ENCODE results near the gene TPPP2. TPM values are rescaled to one million over a fixed set of nuclear protein-coding genes. Genes with fewer than 3 reads are reported as not detected.
A peak's percentile ranks its signal among the peaks of the same experiment; 100 is the strongest.

The TPPP2 gene
- total and polyA plus RNA-seq, 2 of the 4 experiments (the other 2 are of a cell fraction), result not detected

DNA sequence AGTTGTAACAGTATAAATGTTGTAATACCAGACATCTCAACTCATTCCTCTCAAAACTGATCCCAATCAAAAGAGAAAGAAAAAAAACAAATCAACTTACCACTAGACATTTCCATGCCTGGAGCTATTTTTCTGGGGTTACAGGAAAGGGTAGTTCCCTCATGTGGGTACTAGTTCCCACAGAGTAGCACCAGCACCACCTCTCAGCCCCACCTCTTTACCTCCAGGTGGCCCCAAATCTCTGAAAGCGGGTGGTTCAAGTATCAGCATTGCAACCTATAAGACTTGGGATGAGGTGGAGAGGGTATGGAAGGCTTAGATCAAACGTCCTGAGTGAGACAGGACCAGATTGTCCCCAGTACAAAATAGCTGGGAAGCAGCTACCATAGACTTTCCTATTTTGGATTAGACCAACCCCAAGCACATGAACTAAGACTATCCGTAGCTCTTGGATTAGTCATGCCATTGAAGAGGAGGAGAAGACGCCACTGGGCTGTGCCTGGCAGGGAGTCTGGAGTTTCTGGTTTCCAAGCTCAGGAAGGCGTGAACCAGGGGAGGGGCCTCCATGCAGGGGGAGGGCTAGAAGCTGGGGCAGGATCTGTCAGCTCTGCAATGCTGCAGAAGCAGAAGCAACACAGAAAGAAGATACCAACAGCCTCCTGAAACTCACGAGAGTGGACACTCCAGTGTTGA is 31.2 kb upstream of the TPPP2 start, which contains the start of gene SLC39A2:
Gene SLC39A2, plus strand, starts transcription at position 620 of the 693 bp plus-strand sequence. CDS start 154 bp downstream, outside the sequence.
- Histone ChIP-seq H2AK5ac (ENCODE audit: low read depth, low read length) (no peak within 1 kb of the TSS), H3K9me3 (ENCODE audit: control insufficient read depth, insufficient read depth, low read length) (no peaks in the 10 kb centered on the region), H4K20me1 (ENCODE audit: insufficient read depth, low read length) (no peaks in the 10 kb centered on the region), H2BK20ac (ENCODE audit: low read depth, low read length) (no peak within 1 kb of the TSS), H3K4me3 (ENCODE audit: insufficient read depth, low read depth, low read length) (no peak within 1 kb of the TSS), H3K36me3 (ENCODE audit: control insufficient read depth, insufficient read depth, low read length) (peaks cover 22% of the 10 kb centered on the region), H2BK5ac (ENCODE audit: low read depth, low read length, poor library complexity, severe bottlenecking) (no peak within 1 kb of the TSS), H3K9ac (ENCODE audit: low read depth, low read length) (no peak within 1 kb of the TSS), H2BK120ac (ENCODE audit: low read depth, low read length) (no peak within 1 kb of the TSS), H3K9me1 (ENCODE audit: insufficient read depth, low read length) (no peaks in the 10 kb centered on the region), H3K27me3 (ENCODE audit: control insufficient read depth, insufficient read depth, low read length) (peaks cover 2% of the 10 kb centered on the region), H3K4me1 (ENCODE audit: control insufficient read depth, insufficient read depth, low read length) (peaks cover 3% of the 10 kb centered on the region), H3K27ac (ENCODE audit: insufficient read depth, low read length) (no peak within 1 kb of the TSS), H3K18ac (ENCODE audit: low read depth, low read length) (no peak within 1 kb of the TSS), H4K91ac (ENCODE audit: insufficient read depth, low read depth, low read length) (no peak within 1 kb of the TSS), H3K79me1 (ENCODE audit: low read depth in 1 of 2, low read length in 2 of 2) (no peaks in the 10 kb centered on the region), H3K4ac (ENCODE audit: low read depth, low read length) (no peak within 1 kb of the TSS), H2BK15ac (ENCODE audit: low read depth, low read length) (no peak within 1 kb of the TSS), H2AK9ac (replicated peaks; ENCODE audit: low read depth, low read length, poor library complexity) (no peak within 1 kb of the TSS), H3K56ac (ENCODE audit: extremely low read depth, insufficient read depth, low read length) (no peak within 1 kb of the TSS), H3K14ac (replicated peaks; ENCODE audit: low read depth, low read length) (no peak within 1 kb of the TSS), H4K5ac (ENCODE audit: low read depth, low read length) (no peak within 1 kb of the TSS), H3K23ac (ENCODE audit: low read depth, low read length) (no peak within 1 kb of the TSS), H3K4me2 (ENCODE audit: low read depth, low read length) (no peak within 1 kb of the TSS), H2AFZ (replicated peaks; ENCODE audit: low read length, poor library complexity) (peak within 1 kb of the TSS; percentile 73), H4K8ac (ENCODE audit: low read depth in 2 of 2, low read length in 2 of 2) (no peak within 1 kb of the TSS)
- TF ChIP-seq NFE2L2 (IDR thresholded peaks at IDR 0.05; ENCODE audit: low read depth, low read length) (no peak), BHLHE40 (IDR thresholded peaks at IDR 0.05; ENCODE audit: low read depth, low read length) (no peak), ELK1 (IDR thresholded peaks at IDR 0.05; ENCODE audit: borderline replicate concordance, low read depth, low read length) (no peak), CTCF (conservative IDR thresholded peaks at IDR 0.05; ENCODE audit: low read depth, low read length) (no peak), RCOR1 (IDR thresholded peaks at IDR 0.05; ENCODE audit: insufficient replicate concordance, low read length) (no peak), MAFK (IDR thresholded peaks at IDR 0.05; ENCODE audit: low read depth, low read length) (no peak)
- in situ Hi-C loops (cut with MboI; ENCODE audit: low sequenced_read_pairs) (loop anchor here (25.0 kb wide), 1 partner anchor 662 kb away; the partner anchor contains the start of genes CCNB1IP1 and PARP2), dilution Hi-C loops (cut with HindIII; ENCODE audit: low sequenced_read_pairs, unreplicated experiment) (no loop called here), intact Hi-C loops (cut with micrococcal nuclease) (no loop called here)
- POLR2A ChIA-PET (ENCODE audit: unreplicated experiment), result interaction anchor here (1.1 kb wide), 1 partner anchor 105 kb away, joined by 3 read pairs; no protein-coding TSS in a partner anchor
- WGBS, 2 experiments (ENCODE audit: extremely low coverage in 2 of 2, insufficient read length in 1 of 2), result no CpG with 5 or more reads among the region's 6 CpGs
- CTCF ChIA-PET, result interaction anchor here (0.9 kb wide), 1 partner anchor 16 kb away, joined by 3 read pairs; no protein-coding TSS in a partner anchor
- no TSS peak for BruUV-seq (replicated peaks)
- ATAC-seq (ENCODE audit: low read depth), result peak; percentile 98
- peak; percentile 60 for DNase-seq

All from IMR-90 (cell line).